OCI-LY7 (cell line): ENCODE data around the gene FAM184B. TPM values are rescaled to one million over a fixed set of nuclear protein-coding genes. Genes with fewer than 3 reads are reported as not detected.

Experiments used
- BruUV-seq: library from RNA; stranded (reverse); fragments of 400-500 nt; replicated peaks from 2 replicates; lab custom pipeline; 2021; lab: Mats Ljungman, UMichigan
- CTCF ChIA-PET: fragments of 300-600 bp; sonication (Branson Sonifier 250); formaldehyde crosslinking; loops from one replicate; lab custom pipeline; 2022; ENCODE audit warnings: antibody characterized with exemption; ENCODE audit not compliant: unreplicated experiment; lab: Charles Lee
- POLR2A ChIA-PET: fragments of 300-600 bp; sonication (Branson Sonifier 250); formaldehyde crosslinking; loops from one replicate; lab custom pipeline; 2022; ENCODE audit warnings: antibody characterized with exemption; lab: Charles Lee
- DNase-seq: peaks from one replicate; pipeline ENCODE4 v3.0.0-alpha.2; 2015; ENCODE audit warnings: low spot score
- H2AFZ ChIP-seq: fragments of 200-600 bp; sonication (generic), shearing (Covaris generic); 2 replicates; pipeline ENCODE4 v1.6.1; 2014; ENCODE audit warnings: mild to moderate bottlenecking, antibody characterized with exemption, low read length, moderate library complexity
- H3K27ac ChIP-seq: fragments of 200-600 bp; sonication (generic); 2 replicates; pipeline ENCODE4 v1.5.1; 2014; ENCODE audit warnings: mixed run types, low read depth, mild to moderate bottlenecking, moderate library complexity, low read length, inconsistent platforms; ENCODE audit not compliant: poor library complexity, severe bottlenecking
- H3K36me3 ChIP-seq: fragments of 200-600 bp; sonication (generic); 2 replicates; pipeline ENCODE4 v1.6.1; 2014; ENCODE audit warnings: mild to moderate bottlenecking, antibody characterized with exemption, low read length, moderate library complexity, mixed read lengths; ENCODE audit not compliant: insufficient read depth
- H3K4me1 ChIP-seq: fragments of 200-600 bp; sonication (generic); 2 replicates; pipeline ENCODE4 v1.5.1; 2014; ENCODE audit warnings: mild to moderate bottlenecking, low read length; ENCODE audit not compliant: insufficient read depth, poor library complexity, severe bottlenecking
- H3K4me2 ChIP-seq: fragments of 200-600 bp; sonication (generic); 2 replicates; pipeline ENCODE4 v1.6.1; 2014; ENCODE audit warnings: mild to moderate bottlenecking, low read length
- H3K4me3 ChIP-seq: fragments of 200-600 bp; sonication (generic); 2 replicates; pipeline ENCODE4 v1.5.1; 2014; ENCODE audit warnings: mild to moderate bottlenecking, low read depth, low read length; ENCODE audit not compliant: poor library complexity, severe bottlenecking
- H3K79me2 ChIP-seq: fragments of 200-600 bp; sonication (generic); 2 replicates; pipeline ENCODE4 v1.6.1; 2016; ENCODE audit warnings: low read depth, mild to moderate bottlenecking, low read length, moderate library complexity, mixed read lengths; ENCODE audit not compliant: insufficient read depth
- H3K9me2 ChIP-seq: fragments of 200-600 bp; sonication (generic); 2 replicates; pipeline ENCODE4 v1.6.1; 2016; ENCODE audit warnings: mild to moderate bottlenecking, low read length, mixed read lengths; ENCODE audit not compliant: insufficient read depth
- H3K9me3 ChIP-seq: fragments of 200-600 bp; sonication (generic); 2 replicates; pipeline ENCODE4 v1.6.1; 2014; ENCODE audit warnings: mild to moderate bottlenecking, mixed run types, low read length, mixed read lengths
- H4K20me1 ChIP-seq: fragments of 200-600 bp; sonication (generic); 2 replicates; pipeline ENCODE4 v1.6.1; 2014; ENCODE audit warnings: mild to moderate bottlenecking, antibody characterized with exemption, low read length, moderate library complexity, mixed read lengths; ENCODE audit not compliant: insufficient read depth
- CTCF ChIP-seq: fragments of 200-600 bp; sonication (generic); conservative IDR thresholded peaks from 2 replicates; pipeline ENCODE4 v1.5.1; 2014; ENCODE audit warnings: mild to moderate bottlenecking, antibody characterized with exemption, low read length, moderate library complexity, mixed read lengths
- EZH2phosphoT487 ChIP-seq: fragments of 200-600 bp; sonication (generic); IDR thresholded peaks from 2 replicates; pipeline ENCODE4 v1.6.1; 2018; ENCODE audit warnings: low read depth, borderline replicate concordance, mild to moderate bottlenecking, mixed run types, antibody characterized with exemption, low read length, moderate library complexity, mixed read lengths
- intact Hi-C: fragments of 100-400 bp; cut with micrococcal nuclease; formaldehyde crosslinking; loops from one replicate; pipeline ENCODE4 v1.10.0; 2022; ENCODE audit not compliant: unreplicated experiment
- total RNA-seq, 2 experiments: library from RNA; depleted of rRNA in 1 of 2; stranded (reverse); fragments of >200 nt in 1 of 2; shearing (Covaris generic) in 1 of 2; gene quantifications; 2 replicates each; pipeline ENCODE4 v1.2.3, GENCODE V29; 2014 to 2022

The FAM184B gene
- total RNA-seq, 2 experiments from 2014 or later: not detected

- Histone ChIP-seq H3K4me2 (no peak overlapping the region), H3K4me3 (no peak overlapping the region), H3K4me1 (peaks cover 6% of the 10 kb centered on the region), H4K20me1 (no peaks in the 10 kb centered on the region), H3K27ac (no peak overlapping the region), H3K9me3 (no peaks in the 10 kb centered on the region), H3K79me2 (no peaks in the 10 kb centered on the region), H3K9me2 (no peaks in the 10 kb centered on the region), H3K36me3 (no peaks in the 10 kb centered on the region), H2AFZ (no peak overlapping the region)
- no TSS peak for BruUV-seq
- no peak for TF ChIP-seq EZH2phosphoT487
- TF ChIP-seq CTCF: no peak
- CTCF ChIA-PET: no interaction called here
- POLR2A ChIA-PET: interaction anchor here (0.7 kb wide), 1 partner anchor 133 kb away, joined by 3 read pairs; no protein-coding TSS in a partner anchor
- no peak for DNase-seq
- intact Hi-C loops: no loop called here
Measured at GRCh38 chr4:17681281-17682221, 99.9 kb downstream of the FAM184B start.

- TF ChIP-seq CTCF (no peak), EZH2phosphoT487 (no peak)
- no peaks in the 10 kb centered on the region for H3K36me3 ChIP-seq
- no peaks in the 10 kb centered on the region for H3K79me2 ChIP-seq
- H3K9me2 ChIP-seq: no peaks in the 10 kb centered on the region
- H3K4me3 ChIP-seq: no peak overlapping the region
- H3K4me1 ChIP-seq: peaks cover 6% of the 10 kb centered on the region
- no peaks in the 10 kb centered on the region for H4K20me1 ChIP-seq
- ChIA-PET POLR2A (interaction anchor here (1.0 kb wide), 1 partner anchor 17 kb away, joined by 4 read pairs; no protein-coding TSS in a partner anchor), CTCF (no interaction called here)
- no peaks in the 10 kb centered on the region for H3K9me3 ChIP-seq
- no peak overlapping the region for H3K27ac ChIP-seq
- intact Hi-C loops: no loop called here
- no peak for DNase-seq
- H3K4me2 ChIP-seq: no peak overlapping the region
- peak overlapping the region; percentile 23; the same call in 1 of the 2 replicates for H2AFZ ChIP-seq
- BruUV-seq: no TSS peak
Measured at GRCh38 chr4:17680559-17681280, 100.7 kb downstream of the FAM184B start.
